T-helper 1 cell treated with Interleukin-12 subunit alpha and Interleukin-12 subunit beta and Interleukin-4 antibody, amounts not matched to agents 30 ng/mL and 1 ng/mL, for 36 hours (primary cell): ENCODE results near the gene SYTL3. TPM values are rescaled to one million over a fixed set of nuclear protein-coding genes. Genes with fewer than 3 reads are reported as not detected.
"Not testable (repeated sequence)": the region's sequence is repeated elsewhere in the genome, so short reads cannot be mapped to it uniquely, and the experiment has no call there.

ENCODE experiments used
- intact Hi-C: fragments of 100-400 bp; cut with micrococcal nuclease; formaldehyde crosslinking; loops from one replicate; pipeline ENCODE4 v1.15.1; 2024
- total RNA-seq: library from RNA; stranded (reverse); gene quantifications from 2 replicates; pipeline ENCODE4 v1.2.3, GENCODE V29; 2022

Gene SYTL3
- total RNA-seq, 1 donor from 2014 or later = 64.0 TPM

GRCh38 chr6:158621694-158622544 is 27.9 kb upstream of the SYTL3 start:
- intact Hi-C loops = no loop called here

- intact Hi-C loops = no loop called here
These were observed 27.2 kb upstream of the SYTL3 start for GRCh38 chr6:158622545-158623190.

- intact Hi-C loops = no loop called here
These were observed 24.9 kb upstream of the SYTL3 start for GRCh38 chr6:158624684-158625682.

- intact Hi-C loops = no loop called here
These were observed 24.0 kb upstream of the SYTL3 start for GRCh38 chr6:158625881-158626305.

- intact Hi-C loops = no loop called here
These were observed 23.3 kb upstream of the SYTL3 start for GRCh38 chr6:158626360-158627167.

GRCh38 chr6:158627168-158627939 is 22.5 kb upstream of the SYTL3 start:
- intact Hi-C loops = no loop called here

- intact Hi-C loops = no loop called here
These were observed 22.0 kb upstream of the SYTL3 start for GRCh38 chr6:158627940-158628211.

GRCh38 chr6:158628542-158628941 is 21.3 kb upstream of the SYTL3 start:
- intact Hi-C loops = no loop called here

GRCh38 chr6:158629367-158630221 is 20.3 kb upstream of the SYTL3 start:
- intact Hi-C loops = loop anchor here (1.0 kb wide), 1 partner anchor 62 kb away; no protein-coding TSS in a partner anchor

- intact Hi-C loops = no loop called here
These were observed 18.8 kb upstream of the SYTL3 start for GRCh38 chr6:158630938-158631616.

GRCh38 chr6:158631678-158632537 is 17.9 kb upstream of the SYTL3 start:
- intact Hi-C loops = no loop called here

- intact Hi-C loops = not testable (repeated sequence)
These were observed 17.2 kb upstream of the SYTL3 start for GRCh38 chr6:158632538-158633119.

GRCh38 chr6:158633127-158633526 is 16.7 kb upstream of the SYTL3 start:
- intact Hi-C loops = no loop called here

- intact Hi-C loops = no loop called here
These were observed 15.0 kb upstream of the SYTL3 start for GRCh38 chr6:158634695-158635426.

GRCh38 chr6:158635427-158636073 is 14.3 kb upstream of the SYTL3 start:
- intact Hi-C loops = no loop called here

GRCh38 chr6:158636778-158637177 is 13.1 kb upstream of the SYTL3 start:
- intact Hi-C loops = no loop called here
